ENCODE data around the gene ETNK2. TPM values are rescaled to one million over a fixed set of nuclear protein-coding genes. Genes with fewer than 3 reads are reported as not detected.

ETNK2 gene
- total and polyA plus RNA-seq, 2 experiments from 2014 or later = 51.1 to 71.9 TPM

DNA sequence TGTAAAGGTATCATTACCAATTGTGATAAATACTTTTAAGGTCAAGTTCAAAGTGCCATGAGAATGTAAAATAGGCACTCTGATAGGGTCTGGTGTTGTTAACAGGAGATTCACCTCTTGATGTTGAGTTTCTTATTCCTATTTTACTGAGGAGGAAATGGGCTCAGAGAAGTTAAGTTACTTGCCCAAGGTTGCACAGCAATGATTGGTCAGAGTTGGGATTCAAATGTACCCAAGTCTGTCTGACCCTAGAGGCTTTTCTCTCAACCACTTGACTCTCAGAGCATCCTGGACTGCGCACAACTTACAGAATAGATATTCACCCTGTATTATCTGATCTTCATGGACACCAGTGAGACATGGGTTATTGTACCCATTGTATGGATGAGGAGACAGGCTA, 45.0 kb downstream of the ETNK2 start:
- Histone ChIP-seq H3K27me3 (no peaks in the 10 kb centered on the region), H4K20me1 (ENCODE audit: insufficient read depth, poor library complexity, severe bottlenecking) (peaks cover 10% of the 10 kb centered on the region), H3K9me2 (replicated peaks; ENCODE audit: insufficient read depth) (no peaks in the 10 kb centered on the region), H3K27ac (no peak overlapping the region), H3K4me3 (no peak overlapping the region), H3K9me3 (ENCODE audit: low read depth) (no peaks in the 10 kb centered on the region), H3K36me3 (replicated peaks; ENCODE audit: insufficient read depth, low read depth) (no peaks in the 10 kb centered on the region), H2AFZ (no peak overlapping the region), H3K4me2 (no peak overlapping the region), H3K4me1 (ENCODE audit: insufficient read depth) (peaks cover 37% of the 10 kb centered on the region), H3K79me2 (peaks cover 89% of the 10 kb centered on the region)
- no peak for DNase-seq (ENCODE audit: low spot score)
- WGBS (ENCODE audit: low lambda C conversion rate, missing lambda C conversion rate) = 100% methylated on average over 1 of the region's 1 CpG
- no peak for TF ChIP-seq EZH2phosphoT487 (IDR thresholded peaks at IDR 0.05; ENCODE audit: low read depth, severe bottlenecking, unreplicated experiment)
- TF ChIP-seq EZH2 (IDR thresholded peaks at IDR 0.05; ENCODE audit: borderline replicate concordance) = no peak
- no peak for TF ChIP-seq CTCF (IDR thresholded peaks at IDR 0.05; ENCODE audit: poor library complexity)

- Histone ChIP-seq H3K27me3 (no peaks in the 10 kb centered on the region), H3K27ac (no peak overlapping the region), H3K4me1 (ENCODE audit: insufficient read depth) (peaks cover 45% of the 10 kb centered on the region), H3K4me3 (no peak overlapping the region), H3K9me2 (replicated peaks; ENCODE audit: insufficient read depth) (no peaks in the 10 kb centered on the region), H4K20me1 (ENCODE audit: insufficient read depth, poor library complexity, severe bottlenecking) (peaks cover 10% of the 10 kb centered on the region), H3K9me3 (ENCODE audit: low read depth) (no peaks in the 10 kb centered on the region), H2AFZ (no peak overlapping the region), H3K4me2 (no peak overlapping the region), H3K36me3 (replicated peaks; ENCODE audit: insufficient read depth, low read depth) (no peaks in the 10 kb centered on the region), H3K79me2 (peaks cover 91% of the 10 kb centered on the region)
- 91% methylated on average over 6 of the region's 6 CpGs for WGBS (ENCODE audit: low lambda C conversion rate, missing lambda C conversion rate)
- TF ChIP-seq EZH2phosphoT487 (IDR thresholded peaks at IDR 0.05; ENCODE audit: low read depth, severe bottlenecking, unreplicated experiment) = no peak
- no peak for TF ChIP-seq CTCF (IDR thresholded peaks at IDR 0.05; ENCODE audit: poor library complexity)
- no peak for TF ChIP-seq EZH2 (IDR thresholded peaks at IDR 0.05; ENCODE audit: borderline replicate concordance)
- no peak for DNase-seq (ENCODE audit: low spot score)
These were observed 46.7 kb downstream of the ETNK2 start for GRCh38 chr1:204105131-204105515.

- no peaks in the 10 kb centered on the region for H3K36me3 ChIP-seq (replicated peaks; ENCODE audit: insufficient read depth, low read depth)
- H3K9me3 ChIP-seq (ENCODE audit: low read depth) = no peaks in the 10 kb centered on the region
- H3K4me1 ChIP-seq (ENCODE audit: insufficient read depth) = peaks cover 45% of the 10 kb centered on the region
- DNase-seq (ENCODE audit: low spot score) = no peak
- no peak for TF ChIP-seq CTCF (IDR thresholded peaks at IDR 0.05; ENCODE audit: poor library complexity)
- TF ChIP-seq EZH2phosphoT487 (IDR thresholded peaks at IDR 0.05; ENCODE audit: low read depth, severe bottlenecking, unreplicated experiment) = no peak
- WGBS (ENCODE audit: low lambda C conversion rate, missing lambda C conversion rate) = 70% methylated on average over 14 of the region's 14 CpGs
- H2AFZ ChIP-seq = no peak overlapping the region
- H3K4me2 ChIP-seq = no peak overlapping the region
- peaks cover 10% of the 10 kb centered on the region for H4K20me1 ChIP-seq (ENCODE audit: insufficient read depth, poor library complexity, severe bottlenecking)
- peak overlapping the region; percentile 33 for H3K27ac ChIP-seq
- H3K79me2 ChIP-seq = peaks cover 91% of the 10 kb centered on the region
- no peaks in the 10 kb centered on the region for H3K9me2 ChIP-seq (replicated peaks; ENCODE audit: insufficient read depth)
- no peaks in the 10 kb centered on the region for H3K27me3 ChIP-seq
- H3K4me3 ChIP-seq = no peak overlapping the region
These were observed 47.3 kb downstream of the ETNK2 start for GRCh38 chr1:204104331-204105130.
